CD4-positive, alpha-beta T cell treated with Interferon gamma for 1 hour (primary cell): ENCODE results near the gene LILRA5.

ENCODE experiments used
- DNase-seq: peaks from one replicate; pipeline ENCODE4 v3.0.0-alpha.2; 2020

LILRA5 gene

GRCh38 chr19:54271587-54271986 lies 41.4 kb downstream of the LILRA5 start:
- peak; percentile 56 for DNase-seq

GRCh38 chr19:54271106-54271505 lies 41.9 kb downstream of the LILRA5 start:
- peak; percentile 57 for DNase-seq

- no peak for DNase-seq
Measured at GRCh38 chr19:54268936-54269335, 44.0 kb downstream of the LILRA5 start.

- peak; percentile 66 for DNase-seq
Measured at GRCh38 chr19:54266133-54266532, 46.8 kb downstream of the LILRA5 start.

- no peak for DNase-seq
Measured at GRCh38 chr19:54262470-54262869, 50.5 kb downstream of the LILRA5 start.

- DNase-seq = no peak
Measured at GRCh38 chr19:54262066-54262465, 50.9 kb downstream of the LILRA5 start.

GRCh38 chr19:54257116-54257480 lies 55.9 kb downstream of the LILRA5 start, which contains the start of gene LILRB5:
Gene LILRB5 (minus strand): TSS chr19:54257273. CDS start chr19:54257193, 80 bp downstream.
- DNase-seq = no peak
